ENCODE data around the gene TM6SF1.

TM6SF1 gene

DNA sequence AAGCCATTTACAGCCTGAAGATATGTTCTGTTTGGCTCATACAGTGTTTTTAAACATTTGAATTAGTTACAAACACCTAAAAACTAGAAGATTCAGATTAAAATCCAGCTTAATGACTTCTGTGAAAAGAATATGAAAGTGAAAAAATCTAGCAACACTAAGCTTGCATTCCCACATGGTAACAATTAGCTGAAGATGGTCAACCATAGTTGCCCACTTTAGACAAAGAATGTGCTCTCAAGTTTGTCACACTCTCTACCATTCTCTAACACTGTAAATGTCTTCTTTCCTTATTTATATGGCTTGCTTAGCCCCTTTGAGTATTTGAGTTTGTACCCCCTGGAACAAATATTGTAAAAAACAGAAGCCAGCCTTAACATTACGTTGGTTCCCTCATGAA is 67.4 kb downstream of the TM6SF1 start:
- DNase-seq (ENCODE audit: low read depth in 2 of 2): no peak

- DNase-seq (ENCODE audit: low read depth in 2 of 2): no peak
Measured at GRCh38 chr15:83178390-83178789, 70.9 kb downstream of the TM6SF1 start.

- no peak for DNase-seq (ENCODE audit: low read depth in 2 of 2)
Measured at GRCh38 chr15:83178869-83179325, 71.5 kb downstream of the TM6SF1 start.

- DNase-seq (ENCODE audit: low read depth in 2 of 2): no peak
Measured at GRCh38 chr15:83185561-83185960, 78.1 kb downstream of the TM6SF1 start.

Measured in stimulated activated CD4-positive, alpha-beta T cell treated with anti-CD3 and anti-CD28 coated beads, Interleukin-15, amount 100 ng/mL, for 48 hours (primary cell).